H1 (cell line): ENCODE results near the gene CTNS. TPM values are rescaled to one million over a fixed set of nuclear protein-coding genes. Genes with fewer than 3 reads are reported as not detected.

ENCODE experiments used
- CTCF ChIA-PET: fragments of 300-600 bp; sonication (Branson Sonifier 250); formaldehyde crosslinking; loops from one replicate; lab custom pipeline; 2021; ENCODE audit not compliant: partially characterized antibody; lab: Charles Lee
- POLR2A ChIA-PET: fragments of 300-600 bp; sonication (Branson Sonifier 250); formaldehyde crosslinking; loops from one replicate; lab custom pipeline; 2021; ENCODE audit warnings: inconsistent platforms; ENCODE audit not compliant: partially characterized antibody; lab: Charles Lee
- DNase-seq, 2 experiments: peaks; one replicate each; pipeline versions ENCODE4 v3.0.0 to v3.0.0-alpha.2; 2010 to 2022; ENCODE audit warnings: low spot score in 2 of 2, low read depth in 1 of 2, mixed read lengths in 1 of 2
- FAIRE-seq: peaks from 2 replicates; lab custom pipeline; 2011; peaks lifted over from hg19 to GRCh38; lab: Jason Lieb, UNC
- H2AFZ ChIP-seq: 2 replicates; pipeline ENCODE4 v1.8.1; 2012; ENCODE audit warnings: low read length, inconsistent platforms
- H2AK5ac ChIP-seq: 2 replicates; pipeline ENCODE4 v1.6.1; 2013; ENCODE audit warnings: low read depth, low read length
- H2BK120ac ChIP-seq: replicated peaks from 2 replicates; pipeline ENCODE3; 2013; ENCODE audit warnings: low read depth, low read length, inconsistent platforms
- H2BK12ac ChIP-seq: 2 replicates; pipeline ENCODE4 v1.6.1; 2013; ENCODE audit warnings: low read depth, low read length
- H2BK15ac ChIP-seq: 2 replicates; pipeline ENCODE4 v1.6.1; 2013; ENCODE audit warnings: low read length
- H2BK20ac ChIP-seq: 2 replicates; pipeline ENCODE4 v1.6.1; 2013; ENCODE audit warnings: low read length
- H2BK5ac ChIP-seq: 2 replicates; pipeline ENCODE4 v1.6.1; 2013; ENCODE audit warnings: low read depth, low read length
- H3K14ac ChIP-seq: 2 replicates; pipeline ENCODE4 v1.6.1; 2013; ENCODE audit warnings: inconsistent platforms; ENCODE audit not compliant: insufficient read length
- H3K18ac ChIP-seq: 2 replicates; pipeline ENCODE4 v1.6.1; 2013; ENCODE audit warnings: low read length; ENCODE audit errors: extremely low read depth
- H3K23ac ChIP-seq: 2 replicates; pipeline ENCODE4 v1.6.1; 2013; ENCODE audit warnings: inconsistent platforms; ENCODE audit not compliant: insufficient read length
- H3K23me2 ChIP-seq: 2 replicates; pipeline ENCODE4 v1.6.1; 2013; ENCODE audit warnings: low read depth, low read length
- H3K27ac ChIP-seq: 2 replicates; pipeline ENCODE4 v1.6.1; 2011; ENCODE audit warnings: low read depth, low read length, inconsistent platforms
- H3K27me3 ChIP-seq, 4 experiments: replicated peaks in 1 of 4; 1 replicate in 1 of 4; 2 replicates in 3 of 4; pipeline versions ENCODE4 v1.6.1 to v1.8.1; 2011 to 2013; ENCODE audit warnings: low read length in 3 of 4, mild to moderate bottlenecking in 3 of 4, inconsistent platforms in 2 of 4, mixed read lengths in 2 of 4, moderate library complexity in 1 of 4; ENCODE audit not compliant: control insufficient read depth in 3 of 4, insufficient read depth in 3 of 4; ENCODE audit errors: extremely low read depth in 1 of 4
- H3K36me3 ChIP-seq, 4 experiments: 2 replicates each; pipeline versions ENCODE4 v1.6.1 to v1.8.1; 2011 to 2013; ENCODE audit warnings: mild to moderate bottlenecking in 4 of 4, low read length in 3 of 4, moderate library complexity in 2 of 4, control low read depth in 1 of 4, inconsistent platforms in 1 of 4; ENCODE audit not compliant: insufficient read depth in 4 of 4, control insufficient read depth in 2 of 4
- H3K4ac ChIP-seq: replicated peaks from 2 replicates; pipeline ENCODE3; 2013; ENCODE audit warnings: low read length, low read depth, mixed read lengths, inconsistent platforms; ENCODE audit not compliant: insufficient read length
- H3K4me1 ChIP-seq, 4 experiments: replicated peaks in 1 of 4; 1 replicate in 1 of 4; 2 replicates in 3 of 4; pipeline versions ENCODE4 v1.6.1 to v1.8.1; 2011 to 2013; ENCODE audit warnings: low read length in 3 of 4, inconsistent platforms in 2 of 4, mixed read lengths in 1 of 4; ENCODE audit not compliant: insufficient read depth in 4 of 4, control insufficient read depth in 3 of 4
- H3K4me2 ChIP-seq, 2 experiments: 2 replicates each; pipeline versions ENCODE4 v1.6.1 to v1.8.1; 2011 to 2013; ENCODE audit warnings: low read depth in 2 of 2, low read length in 2 of 2, control low read depth in 1 of 2, inconsistent platforms in 1 of 2, mild to moderate bottlenecking in 1 of 2; ENCODE audit not compliant: insufficient read depth in 1 of 2
- H3K4me3 ChIP-seq, 4 experiments: fragments of 200-600, 300-600 bp in 1 of 4; sonication (generic), shearing (Covaris generic), sonication (Bioruptor Twin) in 1 of 4; 2 replicates each; pipeline versions ENCODE4 v1.5.1 to v1.8.1; 2011 to 2016; ENCODE audit warnings: low read length in 4 of 4, low read depth in 3 of 4, control low read depth in 2 of 4, inconsistent platforms in 2 of 4, mild to moderate bottlenecking in 2 of 4, mixed read lengths in 1 of 4, moderate library complexity in 1 of 4; ENCODE audit not compliant: insufficient read depth in 2 of 4; ENCODE audit errors: extremely low read depth in 1 of 4
- H3K56ac ChIP-seq: replicated peaks from 2 replicates; pipeline ENCODE3; 2013; ENCODE audit warnings: low read depth, mild to moderate bottlenecking, mixed read lengths, low read length, inconsistent platforms; ENCODE audit not compliant: insufficient read length
- H3K79me1 ChIP-seq: 2 replicates; pipeline ENCODE4 v1.6.1; 2013; ENCODE audit warnings: low read depth, low read length, control low read depth
- H3K79me2 ChIP-seq, 2 experiments: 2 replicates each; pipeline versions ENCODE4 v1.6.1 to v1.8.1; 2012 to 2013; ENCODE audit warnings: low read length in 2 of 2, mild to moderate bottlenecking in 2 of 2, inconsistent platforms in 1 of 2; ENCODE audit not compliant: insufficient read depth in 2 of 2, control insufficient read depth in 1 of 2
- H3K9ac ChIP-seq, 4 experiments: replicated peaks in 1 of 4; 1 replicate in 1 of 4; 2 replicates in 3 of 4; pipeline versions ENCODE4 v1.6.1 to v1.8.1; 2011 to 2013; ENCODE audit warnings: low read depth in 3 of 4, low read length in 3 of 4, control low read depth in 2 of 4, mild to moderate bottlenecking in 2 of 4, moderate library complexity in 2 of 4, inconsistent platforms in 1 of 4; ENCODE audit errors: extremely low read depth in 1 of 4
- H3K9me3 ChIP-seq, 2 experiments: 2 replicates each; pipeline versions ENCODE4 v1.6.1 to v1.8.1; 2012 to 2013; ENCODE audit warnings: mild to moderate bottlenecking in 2 of 2, moderate library complexity in 2 of 2, control low read depth in 1 of 2, inconsistent platforms in 1 of 2, low read depth in 1 of 2, low read length in 1 of 2, mixed read lengths in 1 of 2; ENCODE audit not compliant: insufficient read depth in 2 of 2
- H4K20me1 ChIP-seq, 2 experiments: replicated peaks in 1 of 2; 2 replicates each; pipeline versions ENCODE3 to v1.8.1; 2011 to 2013; ENCODE audit warnings: inconsistent platforms in 2 of 2, low read length in 2 of 2, mild to moderate bottlenecking in 1 of 2; ENCODE audit not compliant: insufficient read depth in 2 of 2, control insufficient read depth in 1 of 2
- H4K5ac ChIP-seq: 2 replicates; pipeline ENCODE4 v1.6.1; 2013; ENCODE audit warnings: low read length, low read depth, mixed read lengths, inconsistent platforms; ENCODE audit not compliant: insufficient read length
- H4K8ac ChIP-seq: 2 replicates; pipeline ENCODE4 v1.8.0; 2013; ENCODE audit warnings: mild to moderate bottlenecking, moderate library complexity, low read length, inconsistent platforms; ENCODE audit not compliant: insufficient read depth; ENCODE audit errors: extremely low read depth
- H4K91ac ChIP-seq: replicated peaks from 2 replicates; pipeline ENCODE3; 2013; ENCODE audit warnings: low read length, mixed read lengths, inconsistent platforms; ENCODE audit not compliant: insufficient read length
- CHD2 ChIP-seq: IDR thresholded peaks from 2 replicates; pipeline ENCODE4 v1.6.1; 2012; ENCODE audit warnings: low read length, improper control_type of control experiment
- RAD21 ChIP-seq, 2 experiments: IDR thresholded peaks in 1 of 2; conservative IDR thresholded peaks in 1 of 2; 2 replicates each; pipeline ENCODE4 v1.6.1; 2011; ENCODE audit warnings: low read depth in 2 of 2, low read length in 2 of 2, improper control_type of control experiment in 1 of 2, inconsistent platforms in 1 of 2, mild to moderate bottlenecking in 1 of 2, moderate library complexity in 1 of 2
- SIX5 ChIP-seq: IDR thresholded peaks from 2 replicates; pipeline ENCODE4 v1.6.1; 2011; ENCODE audit warnings: mild to moderate bottlenecking, low read depth, low read length
- WGBS, 2 experiments: shearing (Covaris generic) in 1 of 2; methylation state at CpG; one replicate each; pipeline versions ENCODE4 v1.1.6 to v1.1.7; 2013 to 2015; ENCODE audit warnings: low lambda C conversion rate in 2 of 2, mixed read lengths in 2 of 2, inconsistent platforms in 1 of 2, low coverage in 1 of 2, missing lambda C conversion rate in 1 of 2; ENCODE audit not compliant: insufficient replicate concordance in 2 of 2, insufficient coverage in 1 of 2, insufficient read length in 1 of 2; ENCODE audit errors: extremely low coverage in 1 of 2, missing lambda C conversion rate in 1 of 2; 5-methylcytosine and 5-hydroxymethylcytosine counted together
- polyA plus RNA-seq, 7 experiments: library from polyadenylated mRNA; depleted of rRNA in 3 of 7; stranded (reverse) in 5 of 7; unstranded in 2 of 7; fragments of >200 nt in 5 of 7; fragments of 200-250 nt in 2 of 7; gene quantifications; 1 replicate in 5 of 7; 2 replicates in 1 of 7; 4 replicates in 1 of 7; pipeline versions ENCODE4 v1.2.1 to v1.2.3, GENCODE V29; 2011 to 2013; ENCODE audit warnings: missing spikeins in 2 of 7, mixed read lengths in 2 of 7
- total RNA-seq: library from RNA; stranded (reverse); fragmentation: NEBNext Ultra II Directional; extraction: Animal tissue kit (Norgen Biotek cat#: 25700); gene quantifications from 2 replicates; pipeline ENCODE4 v1.2.1, GENCODE V29; 2021
- TF ChIP-seq, protein P1 (sequence below), 3 experiments: IDR thresholded peaks; 1 replicate in 2 of 3; 2 replicates in 1 of 3; pipeline versions ENCODE4 v1.5.1 to v1.6.1; 2011; ENCODE audit warnings: low read length in 3 of 3, mild to moderate bottlenecking in 3 of 3, inconsistent platforms in 2 of 3, low read depth in 1 of 3, moderate library complexity in 1 of 3; ENCODE audit not compliant: insufficient read depth in 1 of 3; ENCODE audit errors: control extremely low read depth in 1 of 3

Gene CTNS
- total and polyA plus RNA-seq, 2 of the 8 experiments (the other 6 are each of a cell fraction or from before 2014, with no cell fraction given) = 11.6 to 12.9 TPM

- no peaks in the 10 kb centered on the region for H3K27me3 ChIP-seq
- no peak overlapping the region for H2BK120ac ChIP-seq
- no peaks in the 10 kb centered on the region for H3K79me1 ChIP-seq
- H2AK5ac ChIP-seq = no peak overlapping the region
- TF ChIP-seq, protein P1, sequence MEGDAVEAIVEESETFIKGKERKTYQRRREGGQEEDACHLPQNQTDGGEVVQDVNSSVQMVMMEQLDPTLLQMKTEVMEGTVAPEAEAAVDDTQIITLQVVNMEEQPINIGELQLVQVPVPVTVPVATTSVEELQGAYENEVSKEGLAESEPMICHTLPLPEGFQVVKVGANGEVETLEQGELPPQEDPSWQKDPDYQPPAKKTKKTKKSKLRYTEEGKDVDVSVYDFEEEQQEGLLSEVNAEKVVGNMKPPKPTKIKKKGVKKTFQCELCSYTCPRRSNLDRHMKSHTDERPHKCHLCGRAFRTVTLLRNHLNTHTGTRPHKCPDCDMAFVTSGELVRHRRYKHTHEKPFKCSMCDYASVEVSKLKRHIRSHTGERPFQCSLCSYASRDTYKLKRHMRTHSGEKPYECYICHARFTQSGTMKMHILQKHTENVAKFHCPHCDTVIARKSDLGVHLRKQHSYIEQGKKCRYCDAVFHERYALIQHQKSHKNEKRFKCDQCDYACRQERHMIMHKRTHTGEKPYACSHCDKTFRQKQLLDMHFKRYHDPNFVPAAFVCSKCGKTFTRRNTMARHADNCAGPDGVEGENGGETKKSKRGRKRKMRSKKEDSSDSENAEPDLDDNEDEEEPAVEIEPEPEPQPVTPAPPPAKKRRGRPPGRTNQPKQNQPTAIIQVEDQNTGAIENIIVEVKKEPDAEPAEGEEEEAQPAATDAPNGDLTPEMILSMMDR (IDR thresholded peaks at IDR 0.05; ENCODE audit: control extremely low read depth in 1 of 3, insufficient read depth in 1 of 3, low read depth in 1 of 3, low read length in 3 of 3) = peak in 1 of 3 experiments; percentile 4; a peak in 1 of 4 replicates
- TF ChIP-seq CHD2 (no peak), SIX5 (no peak), RAD21 (IDR thresholded peaks at IDR 0.05 in 1 of 2, conservative IDR thresholded peaks at IDR 0.05 in 1 of 2; ENCODE audit: low read depth in 2 of 2, low read length in 2 of 2) (peak in 1 of 2 experiments; percentile 19; a peak in 1 of 4 replicates)
- peak overlapping the region; percentile 76; the same call in 1 of the 2 replicates for H4K8ac ChIP-seq
- ChIA-PET POLR2A (interaction anchor here (0.7 kb wide), 1 partner anchor 212 kb away, joined by 3 read pairs; no protein-coding TSS in a partner anchor), CTCF (interaction anchor here (0.8 to 1.2 kb wide), 3 partner anchors 41 to 86 kb away, joined by 3 read pairs; no protein-coding TSS in a partner anchor)
- no peaks in the 10 kb centered on the region for H3K9me3 ChIP-seq
- no peak overlapping the region for H2BK5ac ChIP-seq
- WGBS, 2 experiments = 90% methylated on average over 26 of the region's 27 CpGs; no CpG with 5 or more reads in 1 of the 2 experiments
- no peak overlapping the region for H3K23ac ChIP-seq
- no peak for FAIRE-seq
- no peak overlapping the region for H3K9ac ChIP-seq
- H3K23me2 ChIP-seq = no peaks in the 10 kb centered on the region
- H2AFZ ChIP-seq = no peak overlapping the region
- no peak overlapping the region for H2BK12ac ChIP-seq
- H3K36me3 ChIP-seq = no peaks in the 10 kb centered on the region
- H4K20me1 ChIP-seq = peaks cover 0 to 2% of the 10 kb centered on the region in 2 experiments
- no peak overlapping the region for H3K4me3 ChIP-seq
- no peak overlapping the region for H3K56ac ChIP-seq
- H3K4ac ChIP-seq = no peak overlapping the region
- no peak overlapping the region for H2BK15ac ChIP-seq
- H3K18ac ChIP-seq = no peak overlapping the region
- H4K91ac ChIP-seq = no peak overlapping the region
- no peak for DNase-seq
- H3K14ac ChIP-seq = no peak overlapping the region
- H4K5ac ChIP-seq = no peak overlapping the region
- H2BK20ac ChIP-seq = no peak overlapping the region
- no peak overlapping the region for H3K4me2 ChIP-seq
- H3K27ac ChIP-seq = no peak overlapping the region
- H3K4me1 ChIP-seq = no peaks in the 10 kb centered on the region; a peak in 1 of 7 replicates
- H3K79me2 ChIP-seq = no peaks in the 10 kb centered on the region
Measured at GRCh38 chr17:3596804-3597464, 39.6 kb upstream of the CTNS start.
